ENCODE measurements around the gene ACKR3. TPM values are rescaled to one million over a fixed set of nuclear protein-coding genes. Genes with fewer than 3 reads are reported as not detected.

Gene ACKR3
- 75.6 TPM for total RNA-seq

DNA sequence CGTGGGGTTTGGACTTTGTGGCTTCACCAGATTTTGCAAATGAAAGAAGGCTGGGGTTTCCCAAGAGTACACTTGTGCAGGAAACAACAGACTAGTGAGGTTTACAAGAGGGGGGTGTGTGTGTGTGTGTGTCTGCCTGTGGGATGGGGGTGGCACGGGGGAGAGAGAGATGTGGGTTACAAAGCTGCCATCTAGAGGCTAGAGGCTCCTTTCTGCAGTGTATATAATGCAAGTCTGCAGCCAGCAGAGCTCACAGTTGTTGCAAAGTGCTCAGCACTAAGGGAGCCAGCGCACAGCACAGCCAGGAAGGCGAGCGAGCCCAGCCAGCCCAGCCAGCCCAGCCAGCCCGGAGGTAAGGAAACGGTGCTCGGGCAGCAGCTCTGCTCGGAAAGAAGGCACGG is at the start of gene ACKR3:
Gene ACKR3, plus strand, starts transcription at position 253 of the 401 bp plus-strand sequence. CDS start 10,641 bp downstream, outside the sequence.
- TF ChIP-seq, protein P1, sequence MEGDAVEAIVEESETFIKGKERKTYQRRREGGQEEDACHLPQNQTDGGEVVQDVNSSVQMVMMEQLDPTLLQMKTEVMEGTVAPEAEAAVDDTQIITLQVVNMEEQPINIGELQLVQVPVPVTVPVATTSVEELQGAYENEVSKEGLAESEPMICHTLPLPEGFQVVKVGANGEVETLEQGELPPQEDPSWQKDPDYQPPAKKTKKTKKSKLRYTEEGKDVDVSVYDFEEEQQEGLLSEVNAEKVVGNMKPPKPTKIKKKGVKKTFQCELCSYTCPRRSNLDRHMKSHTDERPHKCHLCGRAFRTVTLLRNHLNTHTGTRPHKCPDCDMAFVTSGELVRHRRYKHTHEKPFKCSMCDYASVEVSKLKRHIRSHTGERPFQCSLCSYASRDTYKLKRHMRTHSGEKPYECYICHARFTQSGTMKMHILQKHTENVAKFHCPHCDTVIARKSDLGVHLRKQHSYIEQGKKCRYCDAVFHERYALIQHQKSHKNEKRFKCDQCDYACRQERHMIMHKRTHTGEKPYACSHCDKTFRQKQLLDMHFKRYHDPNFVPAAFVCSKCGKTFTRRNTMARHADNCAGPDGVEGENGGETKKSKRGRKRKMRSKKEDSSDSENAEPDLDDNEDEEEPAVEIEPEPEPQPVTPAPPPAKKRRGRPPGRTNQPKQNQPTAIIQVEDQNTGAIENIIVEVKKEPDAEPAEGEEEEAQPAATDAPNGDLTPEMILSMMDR (IDR thresholded peaks at IDR 0.05) = peak; percentile 22 to 55 (median 44)
- intact Hi-C loops (cut with DNase I) = loop anchor here (1.0 to 5.0 kb wide), 6 partner anchors 56 to 457 kb away; no protein-coding TSS in a partner anchor
- no peaks in the 10 kb centered on the region for H3K27me3 ChIP-seq
- peak; percentile 50 to 93 for DNase-seq (ENCODE audit: low spot score in 2 of 2)
- peak within 1 kb of the TSS; percentile 94 to 97 for H3K27ac ChIP-seq
- peaks cover 4 to 37% of the 10 kb centered on the region in 2 donors for H3K4me1 ChIP-seq
- peak within 1 kb of the TSS; percentile 72 to 74 for H3K4me3 ChIP-seq
- no peaks in the 10 kb centered on the region for H3K36me3 ChIP-seq
- no peaks in the 10 kb centered on the region for H3K9me3 ChIP-seq

DNA sequence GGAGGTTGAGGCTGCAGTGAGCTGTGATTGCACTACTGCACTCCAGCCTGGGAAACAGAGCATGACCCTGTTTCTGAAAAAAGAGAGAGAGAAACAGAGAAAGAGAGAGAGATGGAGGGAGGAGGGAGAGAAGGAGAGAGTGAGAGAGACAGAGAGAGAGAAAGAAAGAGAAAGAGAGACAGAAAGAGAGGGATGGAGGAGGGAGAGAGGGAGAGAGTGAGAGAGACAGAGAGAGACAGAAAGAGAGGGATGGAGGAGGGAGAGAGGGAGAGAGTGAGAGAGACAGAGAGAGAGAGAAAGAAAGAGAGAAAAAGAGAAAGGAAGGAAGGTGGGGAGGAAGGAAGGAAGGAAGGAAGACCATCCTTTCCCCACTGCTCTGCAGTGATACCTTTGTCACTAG is 48.1 kb upstream of the ACKR3 start:
- TF ChIP-seq, protein P1 (IDR thresholded peaks at IDR 0.05) = no peak
- intact Hi-C loops (cut with DNase I) = no loop called here

DNA sequence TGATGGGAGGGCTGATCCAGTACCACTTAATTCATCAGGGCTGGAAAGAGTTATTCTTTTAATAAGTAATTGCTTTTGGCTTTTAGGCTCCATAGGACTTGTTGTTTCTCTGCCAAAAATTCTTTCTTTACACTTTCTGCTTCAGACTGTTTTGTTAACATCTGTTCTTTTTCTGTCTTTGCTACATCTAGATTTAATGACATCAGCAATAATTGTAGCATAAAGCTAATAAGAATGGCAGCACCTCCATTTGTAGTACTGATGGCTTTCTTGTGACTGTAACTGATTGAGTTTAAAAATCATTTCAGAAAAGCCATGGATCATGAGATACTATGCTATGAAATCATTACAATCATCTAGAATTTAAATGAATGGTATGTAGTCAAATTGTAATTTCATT is 46.4 kb upstream of the ACKR3 start:
- TF ChIP-seq, protein P1 (IDR thresholded peaks at IDR 0.05) = no peak
- intact Hi-C loops (cut with DNase I) = no loop called here
- no peaks in the 10 kb centered on the region for H3K27me3 ChIP-seq
- no peaks in the 10 kb centered on the region for H3K36me3 ChIP-seq
- H3K27ac ChIP-seq = no peak overlapping the region
- H3K4me1 ChIP-seq = no peaks in the 10 kb centered on the region
- no peak for DNase-seq (ENCODE audit: low spot score in 2 of 2)
- no peaks in the 10 kb centered on the region for H3K9me3 ChIP-seq
- H3K4me3 ChIP-seq = no peak overlapping the region

More for the DNA sequence above, 48.1 kb upstream of the ACKR3 start:
- DNase-seq (ENCODE audit: low spot score in 2 of 2) = no peak
- Histone ChIP-seq H3K27me3 (no peaks in the 10 kb centered on the region), H3K4me1 (no peaks in the 10 kb centered on the region), H3K27ac (no peak overlapping the region), H3K4me3 (no peak overlapping the region), H3K36me3 (no peaks in the 10 kb centered on the region), H3K9me3 (no peaks in the 10 kb centered on the region)

DNA sequence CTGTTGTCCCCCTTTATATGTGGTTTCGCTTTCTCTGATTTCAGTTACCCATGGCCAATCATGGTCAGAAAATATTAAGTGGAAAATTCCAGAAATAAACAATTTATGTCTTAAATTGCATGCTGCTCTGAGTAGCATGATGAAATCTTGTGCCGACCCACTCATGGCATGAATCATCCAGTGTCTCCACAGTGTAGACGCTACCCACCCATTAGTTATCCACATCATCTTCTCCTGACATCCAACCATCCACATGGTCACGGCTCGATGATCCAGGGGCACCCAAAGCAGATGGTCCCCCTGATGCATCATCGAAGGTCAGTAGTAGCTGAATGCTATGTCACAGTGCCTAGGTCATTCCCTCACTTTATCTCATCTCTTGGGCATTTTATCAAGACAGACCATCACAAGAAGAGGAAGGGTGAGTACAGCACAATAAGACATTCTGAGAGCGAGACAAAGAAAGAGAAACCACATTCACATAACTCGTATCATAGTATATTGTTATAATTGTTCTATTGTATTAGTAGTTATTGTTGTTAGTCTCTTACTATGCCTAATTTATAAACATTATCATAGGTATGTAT is 44.1 kb upstream of the ACKR3 start:
- intact Hi-C loops (cut with DNase I) = no loop called here
- no peak overlapping the region for H3K27ac ChIP-seq
- H3K4me1 ChIP-seq = no peaks in the 10 kb centered on the region
- H3K9me3 ChIP-seq = no peaks in the 10 kb centered on the region
- H3K36me3 ChIP-seq = no peaks in the 10 kb centered on the region
- no peaks in the 10 kb centered on the region for H3K27me3 ChIP-seq
- H3K4me3 ChIP-seq = no peak overlapping the region
- DNase-seq (ENCODE audit: low spot score in 2 of 2) = no peak
- TF ChIP-seq, protein P1 (IDR thresholded peaks at IDR 0.05) = no peak

DNA sequence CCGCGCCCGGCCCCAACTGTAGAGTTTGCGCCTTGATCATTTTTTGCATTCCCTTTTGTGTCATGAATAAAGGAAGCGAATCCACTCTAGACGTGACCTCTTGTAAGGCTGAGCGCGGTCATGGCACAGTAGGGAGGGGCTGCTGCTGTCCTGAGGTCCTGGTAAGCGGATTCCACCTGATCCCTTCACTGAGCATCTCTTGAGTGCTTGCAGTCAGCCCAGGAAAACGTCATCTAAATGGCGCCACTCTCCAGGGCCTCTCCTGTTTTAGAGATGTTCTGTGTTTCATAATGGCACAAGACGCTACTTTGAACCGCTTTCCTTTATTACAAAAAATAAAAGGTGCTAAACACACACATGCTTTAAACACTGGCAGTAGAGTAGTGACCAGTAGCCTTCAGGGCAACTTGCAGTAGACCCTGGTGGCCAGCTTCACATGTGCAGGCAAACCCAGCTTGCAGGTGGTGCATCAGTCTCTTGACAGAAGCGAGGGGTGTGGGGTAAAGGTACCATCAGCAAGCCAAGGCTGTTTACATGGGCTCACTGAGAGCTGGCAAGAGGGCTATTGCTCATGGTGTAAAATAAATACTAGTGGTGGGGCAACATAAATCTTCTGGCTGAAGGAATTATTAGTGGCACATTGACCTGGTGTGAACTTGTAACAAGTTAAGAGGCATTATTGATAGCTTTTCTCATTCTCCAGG is 43.0 kb upstream of the ACKR3 start:
- intact Hi-C loops (cut with DNase I) = no loop called here
- DNase-seq (ENCODE audit: low spot score in 2 of 2) = no peak
- TF ChIP-seq, protein P1 (IDR thresholded peaks at IDR 0.05) = no peak
- H3K27me3 ChIP-seq = no peaks in the 10 kb centered on the region
- H3K27ac ChIP-seq = no peak overlapping the region
- no peaks in the 10 kb centered on the region for H3K9me3 ChIP-seq
- H3K36me3 ChIP-seq = no peaks in the 10 kb centered on the region
- H3K4me3 ChIP-seq = no peak overlapping the region
- no peaks in the 10 kb centered on the region for H3K4me1 ChIP-seq

All from ascending aorta (tissue), 2 donors.